Mesothelial cell of epicardium (in vitro differentiated cells): ENCODE measurements around the gene TOR1AIP2. TPM values are rescaled to one million over a fixed set of nuclear protein-coding genes. Genes with fewer than 3 reads are reported as not detected.

Experiments used
- DNase-seq, 2 experiments: peaks; one replicate each; pipeline ENCODE4 v3.0.0; 2021; ENCODE audit warnings: low spot score in 2 of 2; ENCODE audit not compliant: unreplicated experiment in 2 of 2
- H3K27ac Mint-ChIP-seq: 2 replicates; pipeline ENCODE4 v1.8.0; 2021; ENCODE audit warnings: mixed read lengths
- H3K27me3 Mint-ChIP-seq: 2 replicates; pipeline ENCODE4 v1.8.0; 2021; ENCODE audit warnings: low read depth, mixed read lengths
- H3K36me3 Mint-ChIP-seq: 2 replicates; pipeline ENCODE4 v1.8.0; 2021; ENCODE audit warnings: mixed read lengths
- H3K4me1 Mint-ChIP-seq: 2 replicates; pipeline ENCODE4 v1.8.0; 2021; ENCODE audit warnings: mixed read lengths
- H3K4me3 Mint-ChIP-seq: 2 replicates; pipeline ENCODE4 v1.8.0; 2021; ENCODE audit warnings: mild to moderate bottlenecking, moderate library complexity, mixed read lengths
- H3K9me3 Mint-ChIP-seq: 2 replicates; pipeline ENCODE4 v1.8.0; 2021; ENCODE audit warnings: mixed read lengths
- total RNA-seq: library from RNA; stranded (reverse); gene quantifications from 3 replicates; pipeline ENCODE4 v1.2.1, GENCODE V29; 2021
- TF ChIP-seq, protein P1 (sequence below): fragments of 200-600 bp; sonication (generic); IDR thresholded peaks from one replicate; pipeline ENCODE4 v1.5.0; 2021; ENCODE audit warnings: antibody characterized with exemption; ENCODE audit not compliant: unreplicated experiment

The TOR1AIP2 gene
- total RNA-seq, 1 donor from 2014 or later, result 85.5 TPM

- DNase-seq, result no peak
- no peaks in the 10 kb centered on the region for H3K27me3 Mint-ChIP-seq
- no peaks in the 10 kb centered on the region for H3K9me3 Mint-ChIP-seq
- no peak overlapping the region for H3K27ac Mint-ChIP-seq
- no peak overlapping the region for H3K4me3 Mint-ChIP-seq
- H3K36me3 Mint-ChIP-seq, result no peaks in the 10 kb centered on the region
- TF ChIP-seq, protein P1, sequence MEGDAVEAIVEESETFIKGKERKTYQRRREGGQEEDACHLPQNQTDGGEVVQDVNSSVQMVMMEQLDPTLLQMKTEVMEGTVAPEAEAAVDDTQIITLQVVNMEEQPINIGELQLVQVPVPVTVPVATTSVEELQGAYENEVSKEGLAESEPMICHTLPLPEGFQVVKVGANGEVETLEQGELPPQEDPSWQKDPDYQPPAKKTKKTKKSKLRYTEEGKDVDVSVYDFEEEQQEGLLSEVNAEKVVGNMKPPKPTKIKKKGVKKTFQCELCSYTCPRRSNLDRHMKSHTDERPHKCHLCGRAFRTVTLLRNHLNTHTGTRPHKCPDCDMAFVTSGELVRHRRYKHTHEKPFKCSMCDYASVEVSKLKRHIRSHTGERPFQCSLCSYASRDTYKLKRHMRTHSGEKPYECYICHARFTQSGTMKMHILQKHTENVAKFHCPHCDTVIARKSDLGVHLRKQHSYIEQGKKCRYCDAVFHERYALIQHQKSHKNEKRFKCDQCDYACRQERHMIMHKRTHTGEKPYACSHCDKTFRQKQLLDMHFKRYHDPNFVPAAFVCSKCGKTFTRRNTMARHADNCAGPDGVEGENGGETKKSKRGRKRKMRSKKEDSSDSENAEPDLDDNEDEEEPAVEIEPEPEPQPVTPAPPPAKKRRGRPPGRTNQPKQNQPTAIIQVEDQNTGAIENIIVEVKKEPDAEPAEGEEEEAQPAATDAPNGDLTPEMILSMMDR, result no peak
- H3K4me1 Mint-ChIP-seq, result peaks cover 18% of the 10 kb centered on the region
Observed at GRCh38 chr1:179828554-179829110, 49.0 kb downstream of the TOR1AIP2 start.

DNA sequence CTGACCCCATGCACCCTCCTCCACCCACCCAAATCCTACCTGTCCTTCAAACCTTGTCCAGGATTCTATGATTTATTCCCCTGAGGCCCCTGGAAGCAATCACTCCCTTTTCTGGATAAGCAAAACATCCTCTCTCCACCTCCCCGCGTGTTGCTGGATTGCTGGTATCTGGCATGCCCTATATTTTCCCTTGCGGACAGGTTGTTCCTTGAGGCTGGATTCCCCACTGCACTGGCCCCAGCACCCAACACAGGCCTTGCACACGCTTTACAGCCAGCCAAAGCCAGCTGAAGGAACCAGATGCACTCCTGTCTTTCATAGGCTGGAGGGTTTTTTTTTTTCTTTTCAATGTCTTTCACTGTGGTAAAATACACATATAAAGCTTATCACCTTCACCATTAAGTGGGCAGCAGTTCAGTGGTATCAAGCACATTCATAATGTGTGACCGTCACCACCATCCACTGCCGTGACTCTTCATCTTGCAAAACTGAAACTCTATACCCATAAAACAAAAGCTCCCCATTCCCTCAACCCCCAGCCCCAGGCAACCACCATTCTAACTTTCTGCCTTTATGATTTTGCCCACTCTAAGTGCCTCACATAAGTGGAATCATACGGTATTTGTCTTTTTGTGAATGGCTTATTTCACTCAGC is 50.9 kb downstream of the TOR1AIP2 start:
- Mint-ChIP-seq H3K36me3 (no peaks in the 10 kb centered on the region), H3K4me1 (peaks cover 18% of the 10 kb centered on the region), H3K27ac (no peak overlapping the region), H3K9me3 (no peaks in the 10 kb centered on the region), H3K27me3 (no peaks in the 10 kb centered on the region), H3K4me3 (no peak overlapping the region)
- TF ChIP-seq, protein P1, result no peak
- no peak for DNase-seq

GRCh38 chr1:179825798-179826460 is 51.7 kb downstream of the TOR1AIP2 start:
- Mint-ChIP-seq H3K36me3 (no peaks in the 10 kb centered on the region), H3K9me3 (no peaks in the 10 kb centered on the region), H3K4me3 (no peak overlapping the region), H3K27me3 (no peaks in the 10 kb centered on the region), H3K4me1 (peaks cover 18% of the 10 kb centered on the region), H3K27ac (peak overlapping the region; percentile 4)
- DNase-seq, result no peak
- TF ChIP-seq, protein P1, result no peak

DNA sequence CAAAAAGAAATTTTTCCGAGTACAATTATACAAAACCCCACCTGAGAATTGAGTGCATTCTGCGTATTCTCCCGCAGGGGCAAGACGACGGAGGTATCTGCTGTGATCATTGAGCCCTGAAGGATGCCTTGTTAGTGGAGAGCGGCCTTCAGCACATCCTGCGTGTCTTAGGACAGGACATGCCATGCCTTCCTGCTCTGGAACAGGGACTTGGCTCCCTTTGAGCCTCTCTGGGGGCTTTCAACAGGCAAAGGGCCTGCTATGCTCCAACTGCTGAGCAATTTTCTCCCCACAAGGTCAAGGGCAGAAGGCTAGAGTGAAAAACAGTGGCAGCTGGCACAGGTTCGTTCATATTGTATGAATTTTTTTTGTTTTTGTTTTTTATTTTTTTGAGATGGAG is 52.4 kb downstream of the TOR1AIP2 start:
- Mint-ChIP-seq H3K9me3 (no peaks in the 10 kb centered on the region), H3K36me3 (no peaks in the 10 kb centered on the region), H3K4me1 (peaks cover 18% of the 10 kb centered on the region), H3K4me3 (no peak overlapping the region), H3K27me3 (no peaks in the 10 kb centered on the region), H3K27ac (no peak overlapping the region)
- TF ChIP-seq, protein P1, result no peak
- DNase-seq, result no peak

- Mint-ChIP-seq H3K27me3 (no peaks in the 10 kb centered on the region), H3K27ac (no peak overlapping the region), H3K36me3 (no peaks in the 10 kb centered on the region), H3K9me3 (no peaks in the 10 kb centered on the region), H3K4me1 (peaks cover 18% of the 10 kb centered on the region), H3K4me3 (no peak overlapping the region)
- DNase-seq, result no peak
- TF ChIP-seq, protein P1, result no peak
Observed at GRCh38 chr1:179824265-179824664, 53.3 kb downstream of the TOR1AIP2 start.
